ENCODE results near the gene COL27A1. TPM values are rescaled to one million over a fixed set of nuclear protein-coding genes. Genes with fewer than 3 reads are reported as not detected.

COL27A1 gene
- total RNA-seq, 2 experiments from 2014 or later, result 11.4 to 12.2 TPM

DNA sequence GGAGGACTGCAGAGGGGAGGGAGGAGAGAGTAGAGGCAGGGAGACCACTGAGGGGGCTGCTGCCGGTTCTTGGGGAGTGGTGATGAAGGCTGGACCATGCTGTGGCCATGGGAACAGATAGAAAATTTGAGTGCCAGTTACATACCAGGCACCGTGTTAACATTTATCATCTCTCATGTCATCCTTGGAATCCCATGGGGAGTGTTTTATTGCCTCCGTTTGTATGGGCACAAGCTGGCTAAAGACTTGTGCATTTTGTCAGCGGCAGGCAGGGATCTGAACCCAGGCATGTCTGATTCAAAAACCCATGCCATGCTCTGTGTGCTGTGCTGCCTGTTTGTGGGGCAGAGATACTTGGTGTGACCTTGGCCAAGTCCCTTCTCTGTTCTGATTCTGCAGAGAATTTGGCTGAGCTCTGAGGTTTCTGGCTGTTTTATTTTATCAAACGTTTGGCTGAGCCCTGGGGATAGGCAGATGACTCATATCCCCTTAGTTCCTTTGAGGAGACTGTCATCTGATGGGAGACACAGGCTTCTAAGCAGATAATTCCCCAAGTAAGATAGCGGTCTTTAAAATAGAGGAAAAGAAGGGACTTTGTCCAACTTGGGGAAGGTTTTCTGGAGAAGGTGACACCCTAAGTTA, 22.2 kb downstream of the COL27A1 start:
- no peak overlapping the region for H3K27ac Mint-ChIP-seq
- DNase-seq, result no peak
- no peaks in the 10 kb centered on the region for H3K4me1 Mint-ChIP-seq
- H3K27me3 Mint-ChIP-seq, result peaks cover 4% of the 10 kb centered on the region
- no peaks in the 10 kb centered on the region for H3K9me3 Mint-ChIP-seq
- no peak overlapping the region for H3K4me3 Mint-ChIP-seq
- H3K36me3 Mint-ChIP-seq, result no peaks in the 10 kb centered on the region

DNA sequence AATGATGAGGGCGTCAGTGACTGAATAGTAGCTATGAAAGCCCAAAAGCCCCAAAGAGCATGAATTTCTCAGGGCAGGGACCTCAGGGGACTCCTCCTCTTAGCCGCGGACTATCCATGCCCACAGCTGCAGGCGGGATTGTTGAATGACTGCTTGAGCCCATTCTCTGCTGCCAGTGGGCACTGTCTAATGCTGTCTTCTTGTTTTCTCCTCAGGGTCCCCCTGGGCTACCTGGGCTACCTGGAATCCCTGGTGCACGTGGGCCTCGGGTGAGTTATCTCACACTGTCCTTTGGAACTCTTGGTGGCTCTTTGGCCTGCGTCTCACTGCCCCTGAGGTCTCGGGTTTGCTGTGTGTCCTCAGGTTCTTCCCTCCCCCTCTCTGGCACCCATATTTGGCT, 22.7 kb downstream of the COL27A1 start:
- Mint-ChIP-seq H3K36me3 (no peaks in the 10 kb centered on the region), H3K27ac (no peak overlapping the region), H3K27me3 (peaks cover 4% of the 10 kb centered on the region), H3K4me3 (no peak overlapping the region), H3K9me3 (no peaks in the 10 kb centered on the region), H3K4me1 (no peaks in the 10 kb centered on the region)
- DNase-seq, result no peak

DNA sequence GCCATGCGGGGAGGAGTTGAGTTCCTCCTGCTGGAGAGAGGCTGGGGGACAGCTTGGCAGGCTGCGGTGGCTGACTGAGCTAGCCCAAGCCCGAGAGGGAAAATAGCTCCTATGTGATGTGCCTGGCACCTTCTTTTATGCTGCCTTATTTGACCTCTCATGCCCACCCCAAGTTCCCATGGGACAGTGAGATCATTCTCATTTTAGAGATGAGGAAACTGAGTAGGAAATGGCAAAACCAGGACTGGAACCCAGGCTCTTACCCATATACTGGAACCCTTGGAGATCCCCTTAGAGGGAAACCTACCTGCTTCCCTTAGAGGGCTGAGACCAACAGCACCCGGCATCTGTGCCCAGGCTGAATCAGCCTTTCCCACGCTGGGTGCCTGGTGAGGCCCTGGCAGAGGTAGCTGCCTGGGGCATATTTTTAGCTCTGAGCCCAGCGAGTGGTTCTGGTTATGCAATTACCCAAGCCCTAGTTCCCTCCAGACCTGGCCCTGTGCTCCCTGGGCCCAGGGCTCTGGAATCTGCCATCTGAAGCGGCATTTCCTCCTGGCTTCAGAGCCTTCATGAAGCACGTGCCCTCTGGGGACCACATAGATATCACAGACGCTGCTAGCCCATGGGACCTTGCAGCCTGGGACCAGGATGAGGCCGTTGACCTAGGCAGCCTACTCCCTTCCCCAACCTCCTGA, 23.6 kb downstream of the COL27A1 start:
- no peaks in the 10 kb centered on the region for H3K4me1 Mint-ChIP-seq
- H3K4me3 Mint-ChIP-seq, result no peak overlapping the region
- no peak overlapping the region for H3K27ac Mint-ChIP-seq
- H3K27me3 Mint-ChIP-seq, result peaks cover 4% of the 10 kb centered on the region
- no peak for DNase-seq
- H3K36me3 Mint-ChIP-seq, result no peaks in the 10 kb centered on the region
- no peaks in the 10 kb centered on the region for H3K9me3 Mint-ChIP-seq

DNA sequence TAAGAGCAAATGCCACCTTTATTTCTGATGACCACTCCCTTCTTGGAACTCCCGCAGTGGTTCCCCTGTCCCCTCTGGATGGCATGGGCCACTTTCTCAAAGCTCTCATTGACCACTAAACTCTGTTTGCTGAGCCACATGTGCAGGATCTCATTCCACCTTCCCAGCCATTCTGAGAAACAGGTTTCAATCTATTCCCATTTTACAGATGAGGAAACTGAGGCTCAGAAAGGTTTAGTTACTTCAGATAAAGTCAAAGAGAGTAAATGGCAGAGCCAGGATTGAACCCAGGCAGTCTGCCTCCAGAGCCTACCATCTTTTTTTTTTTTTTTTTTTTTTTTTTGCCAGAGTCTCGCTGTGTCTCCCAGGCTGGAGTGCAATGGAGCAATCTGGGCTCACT, 24.2 kb downstream of the COL27A1 start:
- no peaks in the 10 kb centered on the region for H3K9me3 Mint-ChIP-seq
- H3K4me1 Mint-ChIP-seq, result no peaks in the 10 kb centered on the region
- peaks cover 4% of the 10 kb centered on the region for H3K27me3 Mint-ChIP-seq
- no peak overlapping the region for H3K27ac Mint-ChIP-seq
- H3K36me3 Mint-ChIP-seq, result no peaks in the 10 kb centered on the region
- no peak overlapping the region for H3K4me3 Mint-ChIP-seq
- no peak for DNase-seq

DNA sequence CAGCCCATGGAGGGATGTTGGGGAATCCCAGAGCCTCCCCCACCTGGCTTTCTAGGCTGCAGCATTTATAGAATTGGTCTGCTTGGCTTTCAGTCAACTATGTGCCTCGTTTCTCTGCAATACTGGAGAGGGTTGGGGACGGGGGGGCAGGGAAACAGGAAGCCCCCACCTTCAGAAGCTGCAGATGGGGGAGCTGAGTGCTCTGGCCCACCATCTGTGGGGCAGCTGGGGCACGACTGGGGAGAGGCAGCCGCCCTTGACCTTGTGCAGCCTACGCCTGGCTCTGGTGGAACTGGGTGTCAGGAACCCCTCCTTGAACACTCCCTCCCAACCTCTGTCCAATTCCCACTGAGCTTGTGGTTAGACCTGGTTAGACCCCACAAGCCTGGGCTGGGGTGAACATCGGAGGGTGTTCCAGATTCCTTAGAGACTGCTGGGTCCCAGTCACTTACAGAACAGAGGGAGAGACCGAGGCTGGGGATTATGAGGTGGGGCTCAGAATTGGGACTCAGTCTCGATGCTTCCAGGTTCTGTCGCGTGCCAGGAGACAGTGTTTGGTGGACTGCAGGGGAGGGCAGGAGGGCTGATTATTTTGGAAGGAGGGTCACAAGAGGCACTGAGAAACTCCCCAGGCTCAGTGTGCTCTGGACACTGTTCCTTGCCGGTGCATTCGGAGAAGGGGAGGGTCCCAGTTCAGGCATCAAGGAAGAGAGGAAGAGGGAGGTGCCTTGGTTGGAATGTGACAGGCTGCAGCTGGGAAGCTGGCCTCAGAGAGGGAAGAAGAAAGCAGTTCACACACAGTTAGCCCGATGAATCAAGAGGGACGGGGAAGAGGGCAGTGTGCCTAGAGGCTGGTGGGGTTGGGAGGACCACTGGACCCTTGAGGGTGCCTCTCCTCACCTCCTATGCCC, 25.6 kb downstream of the COL27A1 start:
- H3K27ac Mint-ChIP-seq, result no peak overlapping the region
- no peaks in the 10 kb centered on the region for H3K36me3 Mint-ChIP-seq
- H3K4me3 Mint-ChIP-seq, result no peak overlapping the region
- H3K27me3 Mint-ChIP-seq, result peaks cover 4% of the 10 kb centered on the region
- no peak for DNase-seq
- no peaks in the 10 kb centered on the region for H3K9me3 Mint-ChIP-seq
- H3K4me1 Mint-ChIP-seq, result no peaks in the 10 kb centered on the region

DNA sequence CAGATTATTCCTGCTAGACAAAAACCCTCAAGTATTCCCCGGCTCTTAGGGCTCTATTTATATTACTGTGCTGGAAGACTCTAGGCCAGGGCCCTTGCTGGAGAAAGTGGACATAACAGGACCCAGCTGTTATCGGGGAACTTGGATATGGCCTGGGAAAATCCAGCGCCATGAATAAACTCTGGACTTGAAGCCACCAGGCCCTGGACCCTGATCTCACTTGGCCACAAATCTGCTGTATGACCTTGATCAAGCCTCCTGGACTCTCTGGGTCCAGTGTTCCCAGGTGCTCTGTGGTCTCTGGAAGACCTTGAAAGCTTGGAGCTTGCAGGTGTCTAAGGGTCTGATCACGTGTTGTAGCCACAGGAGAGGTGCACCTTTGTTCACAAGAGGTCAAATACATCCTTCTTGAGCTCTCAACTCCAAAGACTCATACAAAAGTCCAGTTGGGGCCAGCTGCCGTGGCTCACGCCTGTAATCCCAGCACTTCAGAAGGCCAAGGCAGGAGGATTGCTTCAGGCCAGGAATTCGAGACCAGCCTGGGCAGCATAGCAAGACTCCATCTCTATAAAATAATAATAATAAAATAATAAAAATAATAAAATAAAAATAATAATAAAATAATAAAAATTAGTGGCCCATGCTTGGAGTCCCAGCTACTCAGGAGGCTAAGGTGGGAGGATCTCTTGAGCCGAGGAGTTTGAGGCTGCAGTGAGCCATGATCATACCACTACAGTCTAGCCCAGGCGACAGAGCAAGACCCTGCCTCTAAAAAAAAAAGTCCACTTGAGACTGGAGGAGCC, 26.5 kb downstream of the COL27A1 start:
- peaks cover 4% of the 10 kb centered on the region for H3K27me3 Mint-ChIP-seq
- no peak for DNase-seq
- no peak overlapping the region for H3K27ac Mint-ChIP-seq
- no peak overlapping the region for H3K4me3 Mint-ChIP-seq
- H3K4me1 Mint-ChIP-seq, result no peaks in the 10 kb centered on the region
- H3K9me3 Mint-ChIP-seq, result no peaks in the 10 kb centered on the region
- no peaks in the 10 kb centered on the region for H3K36me3 Mint-ChIP-seq

DNA sequence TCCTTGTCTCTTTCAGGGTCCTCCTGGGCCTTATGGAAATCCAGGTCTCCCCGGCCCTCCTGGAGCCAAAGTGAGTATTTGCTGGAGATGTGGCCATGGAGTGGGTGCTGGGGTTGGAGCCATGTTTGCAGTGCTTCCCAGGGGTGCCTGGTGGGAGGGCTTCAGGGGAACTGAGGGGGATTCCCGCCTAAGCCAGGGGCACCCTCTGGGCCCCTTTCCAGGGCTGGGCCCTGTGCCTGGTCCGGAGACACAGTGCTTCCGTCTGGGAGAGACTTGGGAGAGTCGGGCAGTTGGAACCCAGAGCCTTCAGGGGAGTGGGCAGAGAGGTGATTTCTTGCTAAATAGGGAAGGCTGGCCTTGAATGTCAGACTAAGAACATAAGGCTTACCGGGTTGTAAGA, 27.7 kb downstream of the COL27A1 start:
- H3K4me3 Mint-ChIP-seq, result no peak overlapping the region
- H3K9me3 Mint-ChIP-seq, result no peaks in the 10 kb centered on the region
- DNase-seq, result no peak
- no peak overlapping the region for H3K27ac Mint-ChIP-seq
- peaks cover 4% of the 10 kb centered on the region for H3K27me3 Mint-ChIP-seq
- no peaks in the 10 kb centered on the region for H3K4me1 Mint-ChIP-seq
- H3K36me3 Mint-ChIP-seq, result no peaks in the 10 kb centered on the region

DNA sequence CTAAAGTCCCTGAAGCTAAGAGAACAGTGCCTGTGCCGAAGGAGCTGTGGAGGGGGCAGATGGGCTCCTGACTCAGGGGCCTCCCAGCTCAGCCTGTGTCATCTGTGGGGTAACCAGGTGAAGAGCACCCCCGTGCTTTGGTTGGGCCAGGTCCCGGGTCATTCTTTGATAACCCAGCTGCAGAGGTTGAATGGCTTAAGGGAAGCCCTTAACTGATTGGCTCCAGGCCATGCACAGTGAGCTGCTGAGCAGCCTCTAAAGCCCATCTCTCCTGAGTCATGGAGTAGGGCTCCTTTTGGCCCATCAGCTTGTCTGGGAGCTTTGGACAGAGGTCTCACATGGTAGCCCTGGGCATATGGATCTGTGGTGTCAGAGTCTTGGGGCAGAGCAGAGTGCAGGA, 28.7 kb downstream of the COL27A1 start:
- no peaks in the 10 kb centered on the region for H3K4me1 Mint-ChIP-seq
- no peak overlapping the region for H3K4me3 Mint-ChIP-seq

DNA sequence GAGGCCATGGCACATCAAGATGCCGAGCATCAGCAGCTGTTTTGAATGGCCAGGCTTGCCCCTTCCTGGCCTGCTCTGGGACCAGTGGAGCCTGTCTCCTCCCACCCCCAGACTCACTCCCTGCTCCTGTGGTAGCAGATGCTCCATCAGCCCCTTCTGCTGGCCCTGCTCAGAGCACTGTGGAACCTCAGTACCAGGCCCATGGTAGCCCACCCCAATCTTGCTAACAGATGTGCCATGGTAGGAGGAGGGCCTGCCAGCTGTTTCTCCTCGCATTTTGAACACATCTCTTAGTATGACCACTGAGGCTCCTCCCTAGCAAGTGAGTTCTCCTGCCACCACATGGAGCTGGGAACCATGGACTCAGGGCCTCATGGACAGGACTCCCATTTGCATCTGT, 29.5 kb downstream of the COL27A1 start:
- Mint-ChIP-seq H3K27me3 (peaks cover 4% of the 10 kb centered on the region), H3K27ac (no peak overlapping the region), H3K4me1 (no peaks in the 10 kb centered on the region), H3K4me3 (no peak overlapping the region), H3K36me3 (no peaks in the 10 kb centered on the region), H3K9me3 (peaks cover 3% of the 10 kb centered on the region)
- no peak for DNase-seq

More for the DNA sequence above, 28.7 kb downstream of the COL27A1 start:
- peaks cover 4% of the 10 kb centered on the region for H3K27me3 Mint-ChIP-seq
- H3K27ac Mint-ChIP-seq, result no peak overlapping the region
- H3K9me3 Mint-ChIP-seq, result peaks cover 3% of the 10 kb centered on the region
- no peaks in the 10 kb centered on the region for H3K36me3 Mint-ChIP-seq
- DNase-seq, result no peak

DNA sequence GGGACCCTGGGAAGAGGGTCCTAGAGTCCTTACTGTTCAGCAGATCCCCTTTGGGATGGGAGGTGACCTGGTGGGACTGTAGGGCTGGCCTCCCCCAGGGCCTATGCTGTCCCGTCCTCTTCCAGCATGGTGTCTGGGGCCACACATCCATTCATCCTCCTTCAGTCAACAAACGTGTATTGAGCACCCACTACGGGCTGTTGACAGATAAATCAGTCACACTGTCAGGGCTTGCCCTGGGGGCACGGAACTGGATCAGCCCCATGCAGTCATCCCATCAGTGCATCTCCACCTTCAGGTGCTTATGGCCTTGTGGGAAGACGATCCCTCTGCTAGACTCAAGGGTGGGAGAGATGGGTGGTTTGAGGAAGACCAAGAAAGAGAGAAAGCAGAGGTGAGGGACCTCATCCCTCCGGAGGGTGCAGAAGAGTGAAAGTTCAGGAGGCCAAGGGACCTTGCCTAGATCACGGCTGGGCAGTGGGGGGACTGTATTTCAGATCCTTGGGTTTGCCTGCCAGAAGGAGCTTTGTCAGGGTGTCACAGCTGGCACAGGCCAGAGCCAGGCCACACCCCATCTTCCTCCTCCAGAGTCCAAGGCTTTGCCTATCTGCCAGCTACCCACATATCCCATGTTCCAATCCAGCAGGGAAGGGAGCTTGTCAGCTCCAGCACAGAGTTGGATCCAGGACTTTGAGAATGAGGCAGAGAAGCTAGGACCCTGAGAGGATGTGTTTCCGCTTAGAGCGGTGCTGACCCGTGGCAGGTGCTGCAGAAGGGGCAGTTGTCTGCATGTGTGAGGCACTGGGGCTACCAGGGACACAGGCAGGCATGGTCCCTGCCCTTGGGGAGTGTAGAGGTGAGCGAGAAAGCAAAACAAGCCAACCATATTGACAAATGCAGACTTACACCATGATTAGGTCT, 30.5 kb downstream of the COL27A1 start:
- Mint-ChIP-seq H3K27ac (no peak overlapping the region), H3K9me3 (peaks cover 6% of the 10 kb centered on the region), H3K36me3 (peaks cover 3% of the 10 kb centered on the region), H3K27me3 (peaks cover 4% of the 10 kb centered on the region), H3K4me1 (no peaks in the 10 kb centered on the region), H3K4me3 (no peak overlapping the region)
- DNase-seq, result no peak

DNA sequence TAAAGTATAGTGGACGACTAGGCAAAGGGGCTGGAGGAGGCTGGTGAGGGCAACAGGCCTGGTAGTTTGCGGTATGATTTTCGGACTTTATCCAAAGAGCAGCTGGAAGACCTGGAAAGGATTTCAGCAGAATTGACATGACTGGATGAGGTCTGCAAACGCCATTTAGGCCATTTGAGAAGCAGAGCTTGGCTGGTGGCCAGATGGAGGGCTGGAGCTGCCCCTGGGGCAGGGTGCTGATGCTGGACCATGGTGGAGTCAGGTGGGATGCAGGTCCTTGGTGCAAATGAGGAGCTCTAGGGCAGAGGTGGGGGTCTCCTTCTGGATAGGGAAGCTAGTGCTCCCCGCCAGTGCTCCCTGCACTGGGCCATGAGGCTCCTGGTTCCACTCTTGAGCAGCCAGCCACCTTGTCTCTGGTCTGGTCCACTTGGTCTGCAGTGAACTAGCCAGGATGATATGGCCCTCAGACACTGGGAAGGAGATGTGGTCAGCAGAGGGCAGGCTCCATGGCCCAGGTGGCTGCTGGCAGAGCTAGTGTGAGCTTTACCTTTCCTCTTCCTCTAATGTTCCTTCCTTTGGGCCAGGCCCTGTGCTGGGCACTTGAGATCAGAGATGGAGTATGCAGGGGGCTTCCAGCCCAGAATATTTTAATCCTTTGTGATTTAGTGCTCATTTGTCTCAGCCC, 31.4 kb downstream of the COL27A1 start:
- Mint-ChIP-seq H3K4me1 (no peaks in the 10 kb centered on the region), H3K9me3 (peaks cover 6% of the 10 kb centered on the region), H3K27me3 (no peaks in the 10 kb centered on the region), H3K27ac (no peak overlapping the region), H3K36me3 (peaks cover 3% of the 10 kb centered on the region), H3K4me3 (no peak overlapping the region)
- DNase-seq, result no peak

DNA sequence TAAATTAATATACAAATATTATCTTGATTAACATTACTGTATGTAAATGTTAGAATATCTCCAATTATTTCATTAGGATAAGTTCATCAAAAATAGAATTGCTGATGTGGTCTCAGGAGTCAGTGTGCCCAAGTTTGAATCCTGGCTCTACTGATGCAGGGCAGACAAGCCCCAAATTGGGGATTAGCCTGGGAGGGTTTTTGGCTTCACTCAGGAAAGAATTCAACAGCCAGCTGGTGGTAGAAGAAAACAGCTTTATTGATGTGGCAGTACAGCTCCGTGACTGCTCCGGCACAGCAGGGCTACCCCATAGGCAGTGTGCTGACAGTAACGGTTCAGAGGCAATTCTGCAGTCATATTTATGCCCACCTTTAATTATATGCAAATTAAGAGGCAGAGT, 32.5 kb downstream of the COL27A1 start:
- DNase-seq, result no peak
- Mint-ChIP-seq H3K4me3 (no peak overlapping the region), H3K36me3 (peaks cover 3% of the 10 kb centered on the region), H3K4me1 (no peaks in the 10 kb centered on the region), H3K27ac (no peak overlapping the region), H3K9me3 (peaks cover 6% of the 10 kb centered on the region), H3K27me3 (no peaks in the 10 kb centered on the region)

DNA sequence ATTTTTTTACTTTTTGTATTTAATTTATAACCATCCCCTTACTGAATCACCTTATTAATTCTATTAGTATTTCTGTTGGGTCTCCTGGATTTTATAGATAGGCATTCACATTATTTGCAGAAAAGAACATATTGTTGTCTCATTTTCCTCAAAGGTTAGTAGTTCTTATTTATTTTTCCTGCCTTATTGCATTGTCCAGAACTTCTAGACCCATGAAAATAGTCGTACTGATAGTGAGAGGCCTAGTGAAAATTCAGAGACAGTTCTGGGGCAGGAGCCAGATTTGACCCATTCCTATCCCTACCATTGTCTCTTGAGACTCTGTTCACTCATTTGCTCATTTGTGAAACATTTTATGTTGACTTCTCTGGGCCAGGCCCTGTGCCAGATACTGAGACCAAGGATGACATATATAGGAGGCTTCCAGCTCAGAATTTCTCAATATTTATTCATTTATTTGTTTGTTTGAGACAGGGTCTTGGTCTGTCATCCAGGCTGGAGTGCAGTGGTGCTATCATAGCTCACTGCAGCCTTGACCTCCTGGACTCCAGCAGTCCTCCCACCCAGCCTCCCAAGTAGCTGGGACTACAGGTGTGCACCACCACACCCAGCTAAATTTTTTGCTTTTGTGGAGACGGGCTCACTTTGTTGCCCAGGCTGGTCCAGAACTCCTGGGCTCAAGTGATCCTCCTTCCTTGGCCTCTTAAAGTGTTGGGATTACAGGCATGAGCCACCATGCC, 34.7 kb downstream of the COL27A1 start:
- Mint-ChIP-seq H3K27me3 (no peaks in the 10 kb centered on the region), H3K4me1 (no peaks in the 10 kb centered on the region), H3K9me3 (peaks cover 6% of the 10 kb centered on the region), H3K27ac (no peak overlapping the region), H3K4me3 (no peak overlapping the region), H3K36me3 (peaks cover 3% of the 10 kb centered on the region)
- no peak for DNase-seq
